Measurements from ENCODE around the gene RAPGEF3. TPM values are rescaled to one million over a fixed set of nuclear protein-coding genes. Genes with fewer than 3 reads are reported as not detected.

The RAPGEF3 gene
- polyA plus RNA-seq, 3 donors, result 0.08 to 2.5 (median 0.60) TPM

DNA sequence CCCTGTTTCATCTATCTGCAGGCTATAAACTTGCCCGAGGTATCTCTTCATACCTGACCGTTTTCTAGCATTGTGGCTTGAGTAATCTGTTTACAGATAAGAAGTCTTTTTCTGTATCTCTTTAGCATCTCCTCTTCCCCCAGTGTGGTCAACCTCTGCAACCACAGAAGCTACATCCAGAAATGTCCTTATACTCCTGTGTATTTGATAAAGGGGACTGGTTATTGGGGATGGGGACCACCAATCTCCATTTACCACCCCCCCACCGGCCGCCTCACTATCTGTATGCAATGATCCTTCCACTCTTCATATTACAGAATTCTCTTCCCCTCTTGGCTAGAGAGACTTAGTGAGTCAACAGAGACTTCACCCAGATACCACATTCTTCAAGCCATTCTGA lies 49.4 kb downstream of the RAPGEF3 start:
- DNase-seq, result peak in 1 of 3 donors; percentile 6
- H3K79me2 ChIP-seq (ENCODE audit: insufficient read depth, low read length), result peaks cover 49% of the 10 kb centered on the region
- peaks cover 55 to 69% of the 10 kb centered on the region in 2 donors for H3K4me1 ChIP-seq (ENCODE audit: control insufficient read depth in 1 of 2, insufficient read depth in 2 of 2, low read length in 2 of 2)
- H3K9ac ChIP-seq (ENCODE audit: insufficient read depth, low read length, poor library complexity, severe bottlenecking), result no peak overlapping the region
- Mint-ChIP-seq H3K4me1 (peaks cover 63% of the 10 kb centered on the region), H3K36me3 (peaks cover 0 to 8% of the 10 kb centered on the region in 2 donors), H3K27ac (peak overlapping the region; percentile 83 to 93 (median 91)), H3K4me3 (peak overlapping the region in 1 of 2 donors; percentile 56), H3K9me3 (no peaks in the 10 kb centered on the region), H3K27me3 (ENCODE audit: low read depth in 3 of 3) (peaks cover 0 to 3% (median 2%) of the 10 kb centered on the region in 3 donors)
- no CpG with 5 or more reads among the region's 4 CpGs for WGBS (ENCODE audit: insufficient coverage)
- intact Hi-C loops (cut with micrococcal nuclease), result loop anchor here in 1 of 2 donors (5.0 kb wide), 1 partner anchor 108 kb away; the partner anchor contains the start of gene HDAC7
- peaks cover 9% of the 10 kb centered on the region for H4K20me1 ChIP-seq (ENCODE audit: insufficient read depth, low read length)
- peak overlapping the region; percentile 78 to 95 for H3K27ac ChIP-seq (ENCODE audit: low read depth in 1 of 2, low read length in 2 of 2)
- no peaks in the 10 kb centered on the region for H3K36me3 ChIP-seq (replicated peaks in 1 of 2; ENCODE audit: control insufficient read depth in 1 of 2, insufficient read depth in 2 of 2, low read length in 2 of 2)
- peak overlapping the region; percentile 57 for H3K4me2 ChIP-seq (replicated peaks; ENCODE audit: extremely low read depth, low read length, poor library complexity, severe bottlenecking)
- no peaks in the 10 kb centered on the region for H3K9me3 ChIP-seq (replicated peaks in 1 of 2; ENCODE audit: control insufficient read depth in 1 of 2, insufficient read depth in 1 of 2, low read length in 2 of 2)
- H3K4me3 ChIP-seq (replicated peaks in 1 of 3; ENCODE audit: low read depth in 2 of 3, low read length in 3 of 3), result peak overlapping the region in 1 of 3 experiments; percentile 88
- TF ChIP-seq, protein P1, sequence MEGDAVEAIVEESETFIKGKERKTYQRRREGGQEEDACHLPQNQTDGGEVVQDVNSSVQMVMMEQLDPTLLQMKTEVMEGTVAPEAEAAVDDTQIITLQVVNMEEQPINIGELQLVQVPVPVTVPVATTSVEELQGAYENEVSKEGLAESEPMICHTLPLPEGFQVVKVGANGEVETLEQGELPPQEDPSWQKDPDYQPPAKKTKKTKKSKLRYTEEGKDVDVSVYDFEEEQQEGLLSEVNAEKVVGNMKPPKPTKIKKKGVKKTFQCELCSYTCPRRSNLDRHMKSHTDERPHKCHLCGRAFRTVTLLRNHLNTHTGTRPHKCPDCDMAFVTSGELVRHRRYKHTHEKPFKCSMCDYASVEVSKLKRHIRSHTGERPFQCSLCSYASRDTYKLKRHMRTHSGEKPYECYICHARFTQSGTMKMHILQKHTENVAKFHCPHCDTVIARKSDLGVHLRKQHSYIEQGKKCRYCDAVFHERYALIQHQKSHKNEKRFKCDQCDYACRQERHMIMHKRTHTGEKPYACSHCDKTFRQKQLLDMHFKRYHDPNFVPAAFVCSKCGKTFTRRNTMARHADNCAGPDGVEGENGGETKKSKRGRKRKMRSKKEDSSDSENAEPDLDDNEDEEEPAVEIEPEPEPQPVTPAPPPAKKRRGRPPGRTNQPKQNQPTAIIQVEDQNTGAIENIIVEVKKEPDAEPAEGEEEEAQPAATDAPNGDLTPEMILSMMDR (IDR thresholded peaks at IDR 0.05), result no peak
- H2AFZ ChIP-seq (ENCODE audit: insufficient read depth, low read depth, low read length, poor library complexity, severe bottlenecking), result no peak overlapping the region
- H3K27me3 ChIP-seq (ENCODE audit: control insufficient read depth in 2 of 2, insufficient read depth in 2 of 2, low read length in 2 of 2), result no peaks in the 10 kb centered on the region

GRCh38 chr12:47707905-47708543 lies 50.7 kb downstream of the RAPGEF3 start:
- DNase-seq, result peak in 1 of 3 donors; percentile 50
- H3K27ac ChIP-seq (ENCODE audit: low read depth in 1 of 2, low read length in 2 of 2), result peak overlapping the region; percentile 65 to 95
- peak overlapping the region; percentile 83 to 96 (median 88) for H3K27ac Mint-ChIP-seq
- peaks cover 5 to 11% of the 10 kb centered on the region in 2 donors for H3K36me3 Mint-ChIP-seq
- H3K4me1 ChIP-seq (ENCODE audit: control insufficient read depth in 1 of 2, insufficient read depth in 2 of 2, low read length in 2 of 2), result peaks cover 53 to 67% of the 10 kb centered on the region in 2 donors
- intact Hi-C loops (cut with micrococcal nuclease), result loop anchor here in 1 of 2 donors (5.0 kb wide), 1 partner anchor 109 kb away; the partner anchor contains the start of gene HDAC7
- H3K4me3 ChIP-seq (replicated peaks in 1 of 3; ENCODE audit: low read depth in 2 of 3, low read length in 3 of 3), result peak overlapping the region in 2 of 3 experiments; percentile 9 to 88
- H3K27me3 ChIP-seq (ENCODE audit: control insufficient read depth in 2 of 2, insufficient read depth in 2 of 2, low read length in 2 of 2), result no peaks in the 10 kb centered on the region
- no peaks in the 10 kb centered on the region for H3K36me3 ChIP-seq (replicated peaks in 1 of 2; ENCODE audit: control insufficient read depth in 1 of 2, insufficient read depth in 2 of 2, low read length in 2 of 2)
- peak overlapping the region; percentile 14 for H2AFZ ChIP-seq (ENCODE audit: insufficient read depth, low read depth, low read length, poor library complexity, severe bottlenecking)
- H3K4me1 Mint-ChIP-seq, result peaks cover 66% of the 10 kb centered on the region
- peak overlapping the region; percentile 81 for H3K4me2 ChIP-seq (replicated peaks; ENCODE audit: extremely low read depth, low read length, poor library complexity, severe bottlenecking)
- peaks cover 16% of the 10 kb centered on the region for H4K20me1 ChIP-seq (ENCODE audit: insufficient read depth, low read length)
- no peaks in the 10 kb centered on the region for H3K9me3 ChIP-seq (replicated peaks in 1 of 2; ENCODE audit: control insufficient read depth in 1 of 2, insufficient read depth in 1 of 2, low read length in 2 of 2)
- H3K9ac ChIP-seq (ENCODE audit: insufficient read depth, low read length, poor library complexity, severe bottlenecking), result no peak overlapping the region
- 30% methylated on average over 3 of the region's 5 CpGs for WGBS (ENCODE audit: insufficient coverage)
- peaks cover 61% of the 10 kb centered on the region for H3K79me2 ChIP-seq (ENCODE audit: insufficient read depth, low read length)
- TF ChIP-seq, protein P1 (IDR thresholded peaks at IDR 0.05), result no peak
- H3K27me3 Mint-ChIP-seq (ENCODE audit: low read depth in 3 of 3), result peaks cover 0 to 3% (median 2%) of the 10 kb centered on the region in 3 donors
- peak overlapping the region; percentile 48 to 76 for H3K4me3 Mint-ChIP-seq
- no peaks in the 10 kb centered on the region for H3K9me3 Mint-ChIP-seq
